Anterior cingulate cortex (tissue), 58 donors: ENCODE results near the gene MBOAT7.
"Not testable (repeated sequence)": the region's sequence is repeated elsewhere in the genome, so short reads cannot be mapped to it uniquely, and the experiment has no call there.

Experiments used
- DNase-seq, 58 donors: peaks; one replicate each; lab custom pipeline; 2025; lab: John Stamatoyannopoulos, UW

MBOAT7 gene

GRCh38 chr19:54191011-54191810 is 1.8 kb upstream of the MBOAT7 start, which contains the start of gene TSEN34:
Gene TSEN34 (plus strand): TSS chr19:54191308. CDS start chr19:54191365, 57 bp downstream.
- DNase-seq = peak in 53 of 58 donors; percentile 44 to 98 (median 90)

DNA sequence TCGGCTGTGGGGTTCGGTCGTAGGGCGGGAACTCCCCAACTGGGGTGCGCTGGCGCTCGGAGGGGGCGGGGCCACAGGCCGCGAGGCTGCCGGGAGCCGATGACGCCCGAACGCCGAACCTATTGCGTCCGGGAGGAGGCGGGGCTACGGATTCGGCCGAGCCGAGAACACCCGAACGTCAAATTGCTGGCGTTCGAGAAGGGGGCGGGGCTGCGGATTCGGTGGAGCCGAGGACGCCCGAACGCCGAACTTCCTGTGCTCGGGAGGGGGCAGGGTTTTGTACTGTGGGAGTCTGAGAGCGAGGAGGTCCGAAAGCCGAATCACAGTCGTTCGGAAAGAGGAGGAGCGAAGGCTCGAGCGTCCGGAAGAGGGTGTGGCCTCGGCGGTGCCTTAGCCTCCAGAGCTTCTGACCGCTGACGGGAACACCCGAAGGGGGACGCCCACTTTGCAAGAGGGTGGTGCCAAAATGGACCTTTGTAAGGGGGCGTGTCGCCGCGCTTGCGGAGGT is 1.2 kb upstream of the MBOAT7 start:
- DNase-seq = peak; percentile 95 to 100 (median 100)

DNA sequence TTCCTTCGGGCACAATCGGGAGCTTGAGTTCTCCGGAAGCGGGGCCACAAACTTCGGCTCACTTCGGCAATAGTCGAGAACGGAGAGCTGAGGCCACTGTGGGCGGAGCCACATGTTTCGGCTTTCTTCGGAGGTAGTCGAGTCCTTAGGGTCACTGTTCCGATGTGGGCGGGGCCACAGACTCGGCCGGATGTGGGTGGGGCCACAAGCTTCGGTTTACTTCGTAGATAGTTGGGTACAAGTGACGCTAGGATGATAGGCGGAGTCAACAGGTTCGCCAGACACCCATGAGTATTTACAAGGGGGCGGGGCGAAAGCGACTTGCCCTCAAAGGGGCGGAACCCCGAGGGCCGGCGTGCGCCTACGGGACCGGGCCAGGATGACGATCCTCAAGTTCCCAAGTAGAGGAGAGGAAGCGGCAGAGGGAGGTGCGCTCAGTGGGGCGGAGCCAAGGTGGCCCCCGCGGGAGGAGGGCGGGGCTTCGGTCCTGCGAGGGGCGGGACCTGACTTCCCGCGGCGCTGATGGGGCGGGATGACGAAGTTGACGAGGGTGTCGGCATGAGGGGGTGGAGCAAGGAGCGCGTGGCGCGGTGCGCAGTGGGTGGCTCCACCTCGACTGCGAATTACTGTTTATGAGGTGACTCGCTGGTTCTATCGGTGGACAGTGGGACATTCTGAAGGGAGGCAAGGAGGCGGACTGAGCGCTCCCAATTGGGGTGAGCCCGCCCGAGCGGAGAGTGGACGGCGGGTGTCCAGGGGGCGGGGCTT is 539 bp upstream of the MBOAT7 start:
- peak; percentile 99 to 100 (median 100) for DNase-seq

GRCh38 chr19:54188215-54188871 is 1.0 kb downstream of the MBOAT7 start:
- peak in 9 of 58 donors; percentile 7 to 60 (median 21) for DNase-seq

DNA sequence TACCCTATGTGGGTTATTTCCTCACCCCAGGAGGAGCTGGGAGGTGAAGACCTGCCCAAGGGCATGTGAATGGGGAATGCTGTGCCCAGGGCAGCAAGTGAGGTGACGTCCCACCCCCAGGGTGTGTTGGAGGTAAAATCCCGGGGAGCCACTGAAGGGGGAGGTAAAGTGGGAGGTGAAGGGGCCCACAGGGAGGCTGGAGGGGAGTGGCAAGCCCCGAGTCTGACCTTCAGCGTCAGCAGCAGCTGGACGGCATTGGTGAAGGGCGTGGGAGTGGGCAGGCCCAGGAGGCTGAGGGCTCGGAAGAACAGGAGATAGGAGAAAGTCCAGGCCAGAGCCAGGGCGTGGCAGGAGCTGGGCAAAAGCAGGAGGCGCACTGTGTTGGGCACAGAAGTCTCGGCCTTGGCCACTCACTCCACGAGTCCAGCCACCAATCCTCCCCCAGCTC is 2.4 kb downstream of the MBOAT7 start:
- DNase-seq = no peak

DNA sequence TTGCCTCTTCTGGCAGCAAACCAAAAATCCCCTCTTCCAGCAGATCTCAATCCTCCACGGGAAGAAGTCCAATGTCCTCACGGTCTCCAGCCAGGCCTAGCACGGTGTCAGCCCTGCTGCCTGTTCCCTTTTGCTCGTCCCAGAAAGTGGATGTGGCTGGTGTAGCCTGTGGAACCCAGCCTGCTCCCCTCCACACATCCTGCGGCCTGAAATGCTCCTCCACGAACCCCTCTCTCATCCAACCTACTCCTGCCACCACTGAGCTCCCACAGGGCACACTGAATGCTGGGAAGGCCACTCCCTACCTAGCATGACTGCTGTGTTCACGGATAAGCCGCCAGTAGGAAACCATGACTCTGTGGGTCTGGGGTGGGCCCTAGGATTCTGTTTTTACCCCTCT is 3.0 kb downstream of the MBOAT7 start:
- DNase-seq = no peak

DNA sequence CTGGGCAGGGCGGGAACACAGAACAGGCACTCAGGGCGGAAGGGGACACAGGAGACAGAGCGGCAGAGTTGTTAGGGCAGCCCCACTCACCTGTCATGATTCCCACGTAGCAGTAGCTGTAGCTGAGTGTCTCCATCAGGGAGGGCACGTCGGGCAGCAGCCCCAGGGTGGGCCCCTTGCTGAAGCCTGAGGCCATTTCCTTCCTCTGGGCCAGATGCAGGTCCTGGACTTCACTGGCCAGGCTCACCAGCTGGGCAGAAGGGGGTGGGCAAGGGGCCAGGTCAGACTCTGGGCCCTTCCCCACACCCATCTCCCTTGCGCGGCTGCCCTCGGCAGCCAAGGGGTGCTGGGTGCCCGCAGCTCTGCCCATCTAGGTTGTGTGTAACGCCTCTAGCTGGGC is 5.9 kb downstream of the MBOAT7 start:
- DNase-seq = no peak

DNA sequence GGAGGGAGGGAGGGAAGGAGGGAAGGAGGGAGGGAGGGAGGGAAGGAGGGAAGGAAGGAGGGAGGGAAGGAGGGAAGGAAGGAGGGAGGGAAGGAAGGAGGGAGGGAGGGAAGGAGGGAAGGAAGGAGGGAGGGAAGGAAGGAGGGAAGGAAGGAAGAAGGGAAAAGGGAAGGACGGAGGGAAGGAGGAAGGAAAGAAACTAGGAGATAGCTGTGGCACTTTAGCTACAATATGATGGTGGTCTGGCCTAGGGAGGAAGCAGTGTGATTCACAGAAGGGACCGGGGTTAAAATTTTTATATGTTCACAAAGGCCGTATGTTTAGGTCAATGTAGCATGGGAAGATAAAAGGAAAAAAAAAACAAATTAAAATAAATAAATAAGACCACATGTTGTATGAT is 7.5 kb downstream of the MBOAT7 start:
- not testable (repeated sequence) for DNase-seq

GRCh38 chr19:54180691-54181091 is 8.7 kb downstream of the MBOAT7 start:
- no peak for DNase-seq

GRCh38 chr19:54179921-54180461 is 9.4 kb downstream of the MBOAT7 start:
- DNase-seq = peak in 47 of 58 donors; percentile 9 to 81 (median 45)

GRCh38 chr19:54179262-54179852 is 10.0 kb downstream of the MBOAT7 start:
- DNase-seq = no peak

DNA sequence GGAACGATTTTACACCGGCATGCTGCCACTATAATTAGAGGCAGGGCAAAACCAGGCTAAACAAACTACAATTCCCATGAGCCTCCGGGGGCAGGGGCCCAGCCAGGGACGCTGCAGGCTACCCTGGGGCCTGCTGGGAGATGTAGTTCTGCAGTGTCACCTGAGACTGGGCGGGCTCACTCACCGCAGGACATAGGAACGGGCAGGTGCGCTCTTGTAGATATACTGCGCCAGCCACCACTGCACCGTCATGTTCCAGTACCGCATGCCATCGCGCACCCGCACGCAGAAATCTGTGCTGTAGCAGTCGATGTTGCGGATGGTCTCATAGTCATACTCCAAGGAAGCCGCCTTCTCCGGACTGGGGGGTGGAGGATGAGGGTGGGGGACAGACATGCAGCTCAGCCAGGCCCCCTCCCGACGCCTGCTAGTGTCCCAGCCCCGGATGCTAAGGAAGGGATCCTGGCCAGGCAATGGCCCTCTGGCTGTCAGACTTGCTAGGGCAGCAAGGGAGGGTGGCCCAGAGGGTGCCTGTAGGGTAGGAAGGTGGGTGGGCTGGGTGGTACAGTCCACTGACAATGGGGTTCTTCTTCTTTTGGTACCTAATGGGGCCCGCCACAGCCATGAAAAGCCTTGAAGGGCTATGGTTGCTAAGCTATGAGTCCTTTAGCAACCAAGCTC is 10.7 kb downstream of the MBOAT7 start:
- DNase-seq = peak in 22 of 58 donors; percentile 3 to 48 (median 24)

GRCh38 chr19:54173951-54174834 is 15.2 kb downstream of the MBOAT7 start:
- DNase-seq = no peak

GRCh38 chr19:54173359-54173699 is 16.1 kb downstream of the MBOAT7 start:
- DNase-seq = no peak

DNA sequence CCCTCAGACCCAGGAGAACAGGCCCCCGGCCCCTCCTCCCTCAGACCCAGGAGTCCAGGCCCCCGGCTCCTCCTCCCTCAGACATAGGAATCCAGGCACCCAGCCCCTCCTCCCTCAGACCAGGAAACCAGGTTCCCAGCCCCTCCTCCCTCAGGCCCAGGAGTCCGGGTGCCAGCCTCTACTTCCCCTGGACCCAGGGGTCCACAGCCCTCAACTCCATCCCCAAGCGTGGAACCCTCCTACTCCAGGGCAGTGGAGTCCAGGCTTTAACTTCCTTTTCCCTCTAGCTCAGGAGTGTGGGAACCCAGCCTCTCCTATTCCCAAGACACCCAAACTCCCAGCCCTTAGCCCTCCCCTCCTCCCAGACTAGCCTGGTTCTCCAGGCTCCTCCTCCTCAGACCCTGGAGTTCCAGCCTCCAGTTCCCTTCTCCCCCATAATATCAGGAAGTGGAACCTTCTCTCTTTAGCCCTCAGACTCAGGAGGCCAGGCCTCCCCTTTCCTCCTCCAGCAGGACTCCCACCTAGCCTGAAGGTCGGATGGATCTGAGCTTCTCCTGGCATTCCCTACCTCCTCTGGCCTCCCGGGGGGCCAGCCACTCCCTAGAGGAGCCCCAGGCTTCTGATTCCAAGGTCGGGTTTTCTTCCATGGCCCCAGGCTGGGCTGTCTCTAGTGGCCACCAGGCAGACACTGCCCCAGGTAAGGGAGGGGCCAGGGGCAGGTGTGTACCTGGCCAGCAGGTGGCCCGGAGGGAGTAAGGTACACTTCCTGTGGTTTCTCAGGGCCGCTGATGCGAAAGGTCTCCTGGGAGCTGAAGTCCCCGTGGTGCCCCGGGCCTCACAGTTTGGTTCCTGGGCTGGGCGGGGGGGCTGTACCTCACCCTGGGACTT is 16.7 kb downstream of the MBOAT7 start, which contains the start of gene TMC4:
TMC4 (minus strand) TSS at position 690 of the 888 bp plus-strand sequence; CDS start at position 647, 43 bp downstream.
- no peak for DNase-seq

- not testable (repeated sequence) for DNase-seq
These were observed 17.5 kb downstream of the MBOAT7 start for GRCh38 chr19:54171736-54172431.
